Measurements from ENCODE around the gene GJB6.

DNA sequence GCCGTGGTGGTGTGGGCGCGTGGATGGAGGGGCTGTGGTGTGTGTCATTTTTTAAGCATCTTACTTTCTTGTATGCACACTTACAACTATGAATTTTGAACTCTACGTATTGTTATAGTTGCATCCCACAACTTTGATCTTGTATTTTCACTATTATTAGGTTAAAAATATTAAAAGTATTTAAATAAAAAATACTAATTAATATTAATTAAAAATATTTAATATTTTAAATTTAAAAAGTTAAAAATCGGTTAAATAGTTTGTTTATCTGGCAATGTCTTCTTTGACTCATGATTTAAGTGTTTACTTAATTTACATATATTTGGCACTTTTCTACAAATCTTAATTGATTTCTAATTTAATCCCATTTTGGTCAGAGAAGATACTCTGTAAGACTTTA is 17.8 kb upstream of the GJB6 start:
- no peak for TF ChIP-seq CTCF (IDR thresholded peaks at IDR 0.05)
- no peak for TF ChIP-seq POLR2AphosphoS5 (IDR thresholded peaks at IDR 0.05; ENCODE audit: insufficient read depth in 1 of 2, low read depth in 1 of 2)
- no peak for TF ChIP-seq POLR2A (IDR thresholded peaks at IDR 0.05)

Measured in vagina (tissue), 2 donors.